HEK293T (cell line): ENCODE data around the gene SLAMF7.

Source experiments
- BHLHE40 ChIP-seq: fragments of 450-650 bp; IDR thresholded peaks from 2 replicates; pipeline ENCODE4 v1.6.1; 2016; ENCODE audit warnings: mild to moderate bottlenecking, moderate library complexity, borderline replicate concordance
- FOXM1 ChIP-seq: fragments of 450-650 bp; IDR thresholded peaks from 2 replicates; pipeline ENCODE4 v1.6.1; 2017; ENCODE audit warnings: mild to moderate bottlenecking, borderline replicate concordance
- SUZ12 ChIP-seq: fragments of 450-650 bp; IDR thresholded peaks from 2 replicates; pipeline ENCODE4 v1.6.1; 2016; ENCODE audit warnings: mild to moderate bottlenecking
- TARDBP ChIP-seq: fragments of 450-650 bp; IDR thresholded peaks from 2 replicates; pipeline ENCODE4 v1.6.1; 2016

DNA sequence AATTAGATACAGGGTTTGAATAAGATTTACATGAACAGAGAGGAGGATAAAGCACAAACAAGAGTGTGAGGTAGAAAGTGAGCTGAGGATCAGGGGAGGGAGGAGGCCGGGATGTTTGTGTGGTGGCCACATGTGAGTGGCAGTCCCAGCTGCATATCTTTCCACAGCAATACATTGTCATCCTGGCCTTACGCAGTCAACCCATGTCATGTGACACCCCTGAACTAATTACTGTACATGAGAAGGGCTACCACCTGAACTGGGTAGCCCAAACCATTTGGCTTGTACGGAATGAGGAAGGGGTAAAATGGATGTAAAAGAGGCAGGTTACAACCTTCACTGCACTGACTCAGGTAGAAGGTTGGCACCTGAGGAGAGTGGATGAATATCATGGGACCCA lies 4.2 kb downstream of the SLAMF7 start:
- TF ChIP-seq TARDBP (no peak), BHLHE40 (no peak), SUZ12 (no peak), FOXM1 (no peak)
